Activated CD8-positive, alpha-beta memory T cell treated with anti-CD3 and anti-CD28 coated beads, Interleukin-2, amount 10 ng/mL, durations not matched to agents 7 days and 5 days (primary cell): ENCODE results near the gene PCGF3. TPM values are rescaled to one million over a fixed set of nuclear protein-coding genes. Genes with fewer than 3 reads are reported as not detected.
"Not testable (repeated sequence)": the region's sequence is repeated elsewhere in the genome, so short reads cannot be mapped to it uniquely, and the experiment has no call there.

Source experiments
- ATAC-seq: fragments of 150-1000 bp; cut with Tn5 transposase; one replicate; pipeline ENCODE4 v1.10.0; 2021; ENCODE audit warnings: moderate library complexity
- CTCF ChIA-PET: fragments of 350-600 bp; sonication (Branson Sonifier 250); formaldehyde crosslinking; loops from one replicate; lab custom pipeline; 2021; ENCODE audit warnings: antibody characterized with exemption; lab: Charles Lee
- DNase-seq: peaks from one replicate; pipeline ENCODE4 v3.0.0-alpha.2; 2020
- H3K27ac Mint-ChIP-seq: one replicate; pipeline ENCODE4 v1.8.0; 2021; ENCODE audit warnings: mild to moderate bottlenecking, mixed read lengths
- H3K27me3 Mint-ChIP-seq: one replicate; pipeline ENCODE4 v1.8.0; 2021; ENCODE audit warnings: mixed read lengths
- H3K36me3 Mint-ChIP-seq: one replicate; pipeline ENCODE4 v1.8.0; 2021; ENCODE audit warnings: mild to moderate bottlenecking, mixed read lengths
- H3K4me1 Mint-ChIP-seq: one replicate; pipeline ENCODE4 v1.8.0; 2021; ENCODE audit warnings: mixed read lengths
- H3K4me3 Mint-ChIP-seq: one replicate; pipeline ENCODE4 v1.8.0; 2021; ENCODE audit warnings: mild to moderate bottlenecking, moderate library complexity, mixed read lengths
- H3K9me3 Mint-ChIP-seq: one replicate; pipeline ENCODE4 v1.8.0; 2022; ENCODE audit warnings: low read depth, mixed read lengths
- total RNA-seq, 2 experiments: library from RNA; stranded (reverse); gene quantifications; one replicate each; pipeline ENCODE4 v1.2.3, GENCODE V29; 2021

The PCGF3 gene
- total RNA-seq, 2 experiments from 2014 or later: 38.9 to 49.0 TPM

DNA sequence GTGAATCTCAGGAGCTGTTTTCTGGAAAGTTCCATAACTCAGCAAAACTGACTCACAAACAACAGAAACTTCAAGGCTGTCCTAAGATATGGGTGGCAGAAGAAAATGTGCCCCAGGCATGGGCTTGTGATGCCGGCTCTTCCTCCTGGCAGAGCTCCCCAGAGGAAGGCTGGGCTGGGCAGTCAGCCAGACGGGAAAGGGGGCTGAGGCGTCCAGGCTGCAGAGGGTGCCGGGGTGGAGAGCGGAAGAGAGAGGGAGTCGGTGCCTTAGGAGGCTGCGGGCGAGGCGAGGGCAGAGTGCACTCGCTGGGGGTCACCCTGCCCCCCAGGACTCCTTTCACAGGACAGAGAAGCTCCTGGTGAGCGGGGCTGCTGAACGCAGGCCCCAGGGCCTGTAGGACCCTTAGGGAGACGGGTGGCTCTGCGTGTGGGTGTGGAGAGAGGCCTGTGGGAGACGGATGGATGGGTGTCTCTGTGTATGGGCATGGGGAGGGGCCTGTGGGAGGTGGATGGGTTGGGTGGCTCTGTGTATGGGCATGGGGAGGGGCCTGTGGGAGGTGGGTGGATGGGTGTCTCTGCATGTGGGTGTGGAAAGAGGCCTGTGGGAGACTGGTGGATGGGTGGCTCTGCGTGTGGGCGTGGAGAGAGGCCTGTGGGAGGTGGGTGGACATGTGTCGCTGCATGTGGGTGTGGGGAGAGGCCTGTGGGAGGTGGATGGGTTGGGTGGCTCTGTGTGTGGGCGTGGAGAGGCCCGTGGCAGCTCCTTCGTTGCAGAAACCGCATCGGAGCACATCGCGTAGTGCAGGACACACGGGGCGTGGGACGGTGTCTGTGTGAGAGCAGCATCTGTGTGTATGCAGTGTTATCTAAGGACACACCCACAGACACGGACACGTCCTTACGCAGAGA, 15.9 kb downstream of the PCGF3 start:
- no peak for DNase-seq
- Mint-ChIP-seq H3K4me1 (peaks cover 7% of the 10 kb centered on the region), H3K36me3 (peaks cover 41% of the 10 kb centered on the region), H3K9me3 (peaks cover 2% of the 10 kb centered on the region), H3K4me3 (no peak overlapping the region), H3K27ac (no peak overlapping the region), H3K27me3 (no peaks in the 10 kb centered on the region)
- CTCF ChIA-PET: no interaction called here
- no peak for ATAC-seq

DNA sequence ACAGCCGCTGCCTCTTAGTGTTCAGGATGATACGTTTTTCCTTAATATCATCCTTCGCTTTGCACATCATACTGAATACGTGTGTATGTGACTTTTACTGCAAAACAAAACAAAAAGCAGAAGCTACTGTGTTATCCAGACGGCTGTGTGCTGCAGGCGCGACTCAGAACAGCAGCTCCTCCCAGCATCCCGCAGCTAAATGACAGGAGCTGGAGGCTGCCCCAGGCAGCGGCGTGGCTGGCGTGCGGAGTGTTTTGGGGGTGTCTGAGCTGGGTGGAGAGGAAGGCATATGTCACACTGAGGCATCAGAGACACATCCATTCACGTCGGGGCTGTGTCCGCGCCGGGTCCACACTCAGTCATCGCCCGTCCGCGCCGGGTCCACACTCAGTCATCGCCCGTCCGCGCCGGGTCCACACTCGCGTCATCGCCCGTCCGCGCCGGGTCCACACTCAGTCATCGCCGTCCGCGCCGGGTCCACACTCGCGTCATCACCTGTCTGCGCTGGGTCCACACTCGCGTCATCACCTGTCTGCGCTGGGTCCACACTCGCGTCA, 16.6 kb downstream of the PCGF3 start:
- no peak overlapping the region for H3K4me3 Mint-ChIP-seq
- CTCF ChIA-PET: no interaction called here
- H3K36me3 Mint-ChIP-seq: peaks cover 41% of the 10 kb centered on the region
- peaks cover 4% of the 10 kb centered on the region for H3K4me1 Mint-ChIP-seq
- H3K27me3 Mint-ChIP-seq: no peaks in the 10 kb centered on the region
- DNase-seq (no peak), ATAC-seq (no peak)
- H3K9me3 Mint-ChIP-seq: peaks cover 2% of the 10 kb centered on the region
- no peak overlapping the region for H3K27ac Mint-ChIP-seq

DNA sequence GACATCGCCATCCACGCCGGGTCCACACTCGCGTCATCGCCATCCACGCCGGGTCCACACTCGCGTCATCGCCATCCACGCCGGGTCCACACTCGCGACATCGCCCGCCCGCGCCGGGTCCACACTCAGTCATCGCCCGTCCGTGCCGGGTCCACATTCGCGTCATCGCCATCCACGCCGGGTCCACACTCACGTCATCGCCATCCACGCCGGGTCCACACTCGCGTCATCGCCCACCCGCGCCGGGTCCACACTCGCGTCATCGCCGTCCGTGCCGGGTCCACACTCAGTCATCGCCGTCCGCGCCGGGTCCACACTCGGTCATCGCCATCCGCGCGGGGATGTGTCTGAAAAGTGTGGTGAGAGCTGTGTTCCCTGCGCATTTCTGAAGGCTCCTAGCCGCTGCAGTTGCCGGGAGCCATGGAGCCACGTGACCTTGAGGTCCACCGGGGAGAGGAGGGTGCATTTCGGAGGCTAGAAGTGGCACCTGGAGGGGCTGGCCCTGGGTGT, 17.3 kb downstream of the PCGF3 start:
- H3K27me3 Mint-ChIP-seq: no peaks in the 10 kb centered on the region
- DNase-seq (no peak), ATAC-seq (no peak)
- no peak overlapping the region for H3K27ac Mint-ChIP-seq
- CTCF ChIA-PET: no interaction called here
- peaks cover 2% of the 10 kb centered on the region for H3K4me1 Mint-ChIP-seq
- H3K36me3 Mint-ChIP-seq: peaks cover 41% of the 10 kb centered on the region
- peaks cover 2% of the 10 kb centered on the region for H3K9me3 Mint-ChIP-seq
- no peak overlapping the region for H3K4me3 Mint-ChIP-seq

DNA sequence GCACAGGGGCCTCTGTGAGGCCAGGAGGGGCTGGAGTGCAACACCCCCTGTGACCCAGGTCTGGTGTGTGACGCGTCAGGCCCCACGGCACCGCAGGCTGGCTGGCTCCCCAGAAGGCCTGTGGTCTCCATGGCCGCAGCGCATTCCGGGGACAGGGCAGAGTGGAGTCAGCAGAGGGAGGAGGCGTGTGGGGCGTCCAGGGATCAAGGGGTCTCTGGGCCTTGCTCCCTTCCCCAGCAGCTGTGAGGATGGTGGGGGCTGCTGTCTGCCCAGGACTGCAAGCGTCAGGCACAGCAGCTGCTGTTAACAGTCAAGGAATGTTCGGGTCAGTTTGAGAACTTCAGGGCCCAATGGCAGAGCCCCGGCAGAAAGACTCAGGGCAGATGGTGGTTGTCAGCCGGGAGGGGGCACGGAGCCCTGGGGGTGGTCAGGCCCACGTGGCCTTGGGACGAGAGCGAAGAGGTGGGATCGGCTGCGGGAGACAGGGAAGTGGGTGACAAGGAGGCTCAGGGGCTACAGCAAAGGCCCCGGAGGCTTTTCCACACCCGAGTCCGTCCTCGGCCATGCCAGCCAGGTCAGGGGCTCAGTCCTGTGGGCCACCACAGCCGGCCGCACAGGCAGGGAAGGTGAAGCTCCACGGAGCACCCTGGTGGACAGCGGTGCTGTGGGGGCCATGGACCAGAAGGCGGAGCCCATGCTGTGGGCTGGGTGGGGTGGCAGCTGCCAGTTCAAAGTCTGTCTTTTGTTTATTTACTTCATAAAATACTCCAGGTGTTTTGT, 18.3 kb downstream of the PCGF3 start:
- peaks cover 2% of the 10 kb centered on the region for H3K9me3 Mint-ChIP-seq
- H3K27me3 Mint-ChIP-seq: no peaks in the 10 kb centered on the region
- DNase-seq (no peak), ATAC-seq (no peak)
- H3K36me3 Mint-ChIP-seq: peaks cover 41% of the 10 kb centered on the region
- H3K4me1 Mint-ChIP-seq: peaks cover 2% of the 10 kb centered on the region
- H3K4me3 Mint-ChIP-seq: no peak overlapping the region
- CTCF ChIA-PET: no interaction called here
- no peak overlapping the region for H3K27ac Mint-ChIP-seq

DNA sequence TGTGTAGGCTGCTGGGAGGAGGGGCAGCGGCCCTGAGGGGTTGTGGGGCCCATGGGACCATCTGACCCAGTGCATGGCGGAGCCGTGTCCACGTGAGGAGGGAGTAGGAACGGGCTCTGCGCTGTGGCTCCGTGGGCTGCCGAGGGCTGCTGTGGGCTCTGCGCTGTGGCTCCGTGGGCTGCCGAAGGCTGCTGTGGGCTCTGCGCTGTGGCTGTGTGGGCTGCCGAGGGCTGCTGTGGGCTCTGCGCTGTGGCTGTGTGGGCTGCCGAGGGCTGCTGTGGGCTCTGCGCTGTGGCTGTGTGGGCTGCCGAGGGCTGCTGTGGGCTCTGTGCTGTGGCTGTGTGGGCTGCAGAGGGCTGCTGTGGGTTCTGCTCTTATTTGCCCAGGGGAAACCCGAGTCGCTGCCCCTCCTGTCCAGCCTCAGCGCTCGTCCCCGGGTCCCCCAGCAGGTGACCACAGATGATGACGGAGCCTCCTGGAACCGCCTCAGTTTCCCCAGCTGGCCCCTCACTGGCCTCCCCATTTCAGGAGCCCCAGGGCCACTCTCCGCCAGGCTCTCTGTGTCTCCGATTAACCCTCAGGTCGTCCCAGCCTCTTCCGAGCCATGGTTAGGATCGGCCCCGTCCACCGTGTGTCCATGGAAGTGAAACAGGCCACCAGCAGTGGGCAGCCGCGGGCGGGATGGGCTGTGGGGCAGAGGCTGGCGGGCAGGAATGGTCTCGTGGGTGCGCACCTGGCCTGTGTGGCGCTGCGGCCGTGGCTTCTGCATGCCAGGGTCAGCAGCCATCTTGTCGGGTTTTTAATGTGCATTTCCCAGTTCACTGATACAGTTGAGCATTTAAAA, 20.0 kb downstream of the PCGF3 start:
- CTCF ChIA-PET: no interaction called here
- no peaks in the 10 kb centered on the region for H3K9me3 Mint-ChIP-seq
- no peaks in the 10 kb centered on the region for H3K27me3 Mint-ChIP-seq
- H3K36me3 Mint-ChIP-seq: peaks cover 37% of the 10 kb centered on the region
- ATAC-seq (no peak), DNase-seq (no peak)
- no peak overlapping the region for H3K27ac Mint-ChIP-seq
- H3K4me3 Mint-ChIP-seq: no peak overlapping the region
- H3K4me1 Mint-ChIP-seq: peaks cover 2% of the 10 kb centered on the region

DNA sequence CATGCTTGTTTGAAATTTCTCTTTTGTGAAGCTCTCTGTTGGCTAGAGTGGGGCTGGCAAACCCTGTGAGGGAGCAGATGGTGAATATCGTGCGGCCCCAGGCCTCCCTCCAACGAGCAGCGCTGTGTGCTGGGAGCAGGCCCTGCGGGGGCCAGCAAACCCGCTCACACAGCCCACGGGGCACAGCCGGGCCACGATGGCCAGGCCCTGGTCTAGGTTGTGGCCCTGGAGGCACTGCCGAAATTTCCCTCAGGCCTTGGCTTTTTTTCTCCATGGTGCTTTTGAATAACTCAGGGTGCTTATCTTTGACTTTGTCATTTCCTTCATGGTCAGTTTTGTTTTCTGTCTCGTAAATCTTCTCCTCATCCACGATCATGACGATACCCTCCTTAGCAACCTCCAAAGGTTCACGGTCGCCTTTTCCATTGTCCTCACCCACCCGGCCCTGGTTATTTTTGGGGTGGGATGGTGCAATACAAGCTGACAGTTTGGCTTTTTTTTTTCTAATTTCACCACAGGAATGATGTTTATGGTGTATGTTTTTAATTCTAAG, 20.7 kb downstream of the PCGF3 start:
- Mint-ChIP-seq H3K27ac (no peak overlapping the region), H3K27me3 (no peaks in the 10 kb centered on the region), H3K4me1 (peaks cover 2% of the 10 kb centered on the region), H3K9me3 (no peaks in the 10 kb centered on the region), H3K36me3 (peaks cover 36% of the 10 kb centered on the region), H3K4me3 (no peak overlapping the region)
- no peak for ATAC-seq
- CTCF ChIA-PET: no interaction called here
- no peak for DNase-seq

DNA sequence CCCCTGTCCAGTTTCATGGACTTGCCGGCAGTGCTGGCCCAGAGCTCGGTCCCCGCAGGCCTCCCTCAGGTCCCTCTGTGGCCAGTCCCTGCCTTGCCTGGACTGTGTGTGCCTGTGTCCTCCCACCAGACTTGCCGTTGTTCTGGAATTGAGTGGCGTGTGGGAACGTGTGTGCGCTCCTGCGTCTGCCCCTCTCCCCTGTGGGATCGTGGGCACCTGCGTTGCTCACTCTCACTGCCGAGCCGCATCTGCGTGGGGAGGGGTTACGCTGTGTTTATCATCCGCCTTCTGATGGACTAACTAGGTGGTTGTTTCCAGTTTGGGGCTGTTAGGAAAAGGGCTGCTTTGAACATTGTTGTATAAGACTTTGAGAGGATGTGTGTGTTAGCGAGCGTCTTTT, 21.2 kb downstream of the PCGF3 start:
- ATAC-seq: no peak
- no peak for DNase-seq
- Mint-ChIP-seq H3K27me3 (no peaks in the 10 kb centered on the region), H3K9me3 (no peaks in the 10 kb centered on the region), H3K4me1 (peaks cover 2% of the 10 kb centered on the region), H3K27ac (no peak overlapping the region), H3K36me3 (peaks cover 31% of the 10 kb centered on the region), H3K4me3 (no peak overlapping the region)
- CTCF ChIA-PET: no interaction called here

DNA sequence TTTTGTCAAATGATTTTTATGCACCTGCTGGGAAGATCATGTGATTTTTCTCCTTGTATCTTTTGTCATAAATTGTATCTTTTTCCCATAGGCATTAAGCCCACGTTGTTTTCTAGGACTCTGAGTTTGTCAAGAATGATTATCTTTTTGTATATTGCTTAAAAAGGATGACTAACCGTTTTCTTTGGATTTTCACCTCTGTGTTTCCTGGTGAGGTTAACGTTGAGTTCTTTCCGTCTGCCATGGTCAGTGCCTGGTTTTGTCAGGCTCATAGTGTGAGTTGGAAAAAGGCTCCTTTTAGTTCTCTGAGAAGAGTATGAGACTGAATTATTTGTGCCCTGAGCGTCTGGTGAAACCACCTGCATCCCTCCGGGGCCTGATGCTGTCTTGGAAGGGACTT, 21.9 kb downstream of the PCGF3 start:
- no peaks in the 10 kb centered on the region for H3K9me3 Mint-ChIP-seq
- no peak overlapping the region for H3K4me3 Mint-ChIP-seq
- no peak for ATAC-seq
- H3K27ac Mint-ChIP-seq: no peak overlapping the region
- peaks cover 24% of the 10 kb centered on the region for H3K36me3 Mint-ChIP-seq
- no peak for DNase-seq
- peaks cover 2% of the 10 kb centered on the region for H3K4me1 Mint-ChIP-seq
- CTCF ChIA-PET: no interaction called here
- no peaks in the 10 kb centered on the region for H3K27me3 Mint-ChIP-seq

DNA sequence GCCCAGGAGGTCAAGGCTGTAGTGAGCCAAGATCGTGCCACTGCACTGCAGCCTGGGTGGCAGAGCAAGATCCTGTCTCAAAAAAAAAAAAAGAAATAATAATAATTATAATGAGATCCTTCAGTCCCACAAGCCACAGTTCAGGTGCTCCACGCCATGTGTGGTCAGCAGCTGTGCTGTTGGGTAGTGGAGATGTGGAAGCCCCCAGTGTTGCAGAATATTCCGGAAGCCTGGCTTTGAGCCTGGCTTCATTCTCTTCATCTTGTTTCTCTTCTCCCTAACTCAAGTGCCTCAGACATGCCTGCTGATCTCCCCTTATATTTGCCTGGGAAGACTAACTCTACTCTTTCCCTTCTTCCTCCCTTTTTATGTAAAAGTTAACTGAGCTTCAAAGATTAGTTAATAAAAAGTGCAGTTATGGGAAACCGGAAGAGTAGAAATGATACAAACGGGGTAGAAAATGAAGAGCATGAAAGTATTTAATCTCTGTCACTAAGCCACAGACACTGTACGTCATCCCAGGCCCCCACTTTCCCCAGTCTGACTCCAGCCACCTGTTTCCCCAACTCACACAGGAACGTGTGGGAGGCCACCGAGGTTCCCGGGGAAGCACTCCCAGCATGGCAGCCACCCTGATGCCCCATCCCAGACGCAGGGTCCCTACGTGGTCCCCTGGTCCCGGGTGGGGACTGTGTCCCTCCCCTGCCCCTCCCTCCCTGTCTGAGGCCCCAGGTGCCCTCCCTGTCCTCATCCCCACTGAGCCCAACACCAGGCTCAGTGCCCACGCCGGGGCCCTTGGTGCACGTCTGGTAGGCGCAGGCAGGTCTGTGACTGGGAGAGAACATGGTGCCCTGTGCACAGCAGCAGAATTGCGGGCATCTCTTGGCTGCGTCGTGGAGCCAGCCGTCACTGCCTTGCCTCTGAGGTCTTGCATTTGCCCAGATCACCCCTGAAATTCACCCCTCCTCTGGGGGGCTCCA, 24.0 kb downstream of the PCGF3 start:
- ATAC-seq: no peak
- H3K36me3 Mint-ChIP-seq: peaks cover 21% of the 10 kb centered on the region
- no peaks in the 10 kb centered on the region for H3K9me3 Mint-ChIP-seq
- no peak overlapping the region for H3K4me3 Mint-ChIP-seq
- no peak for DNase-seq
- no peaks in the 10 kb centered on the region for H3K27me3 Mint-ChIP-seq
- CTCF ChIA-PET: no interaction called here
- no peak overlapping the region for H3K27ac Mint-ChIP-seq
- H3K4me1 Mint-ChIP-seq: peaks cover 2% of the 10 kb centered on the region

DNA sequence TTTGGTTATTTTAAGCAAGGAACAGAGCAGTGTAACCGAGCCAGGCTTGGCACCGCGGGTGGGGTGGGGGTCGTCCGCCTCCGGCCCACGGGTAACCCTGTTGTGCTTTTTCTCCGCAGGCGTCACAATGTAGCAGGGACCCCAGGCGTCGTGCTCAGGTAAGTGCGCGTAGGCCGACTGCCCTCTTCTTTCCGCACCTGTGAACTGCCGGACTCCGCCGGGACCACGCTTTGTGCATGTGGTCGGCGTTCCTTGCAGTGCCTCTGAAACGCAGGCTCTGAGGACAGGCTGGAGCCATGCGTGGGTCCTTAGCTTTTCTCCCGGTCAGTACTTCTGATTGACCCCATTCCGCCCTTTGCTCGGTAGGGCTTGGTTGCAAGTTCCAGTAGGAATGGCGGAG, 24.9 kb downstream of the PCGF3 start:
- peaks cover 23% of the 10 kb centered on the region for H3K36me3 Mint-ChIP-seq
- CTCF ChIA-PET: no interaction called here
- DNase-seq (no peak), ATAC-seq (no peak)
- no peak overlapping the region for H3K27ac Mint-ChIP-seq
- H3K27me3 Mint-ChIP-seq: no peaks in the 10 kb centered on the region
- H3K4me1 Mint-ChIP-seq: no peaks in the 10 kb centered on the region
- H3K4me3 Mint-ChIP-seq: no peak overlapping the region
- no peaks in the 10 kb centered on the region for H3K9me3 Mint-ChIP-seq

DNA sequence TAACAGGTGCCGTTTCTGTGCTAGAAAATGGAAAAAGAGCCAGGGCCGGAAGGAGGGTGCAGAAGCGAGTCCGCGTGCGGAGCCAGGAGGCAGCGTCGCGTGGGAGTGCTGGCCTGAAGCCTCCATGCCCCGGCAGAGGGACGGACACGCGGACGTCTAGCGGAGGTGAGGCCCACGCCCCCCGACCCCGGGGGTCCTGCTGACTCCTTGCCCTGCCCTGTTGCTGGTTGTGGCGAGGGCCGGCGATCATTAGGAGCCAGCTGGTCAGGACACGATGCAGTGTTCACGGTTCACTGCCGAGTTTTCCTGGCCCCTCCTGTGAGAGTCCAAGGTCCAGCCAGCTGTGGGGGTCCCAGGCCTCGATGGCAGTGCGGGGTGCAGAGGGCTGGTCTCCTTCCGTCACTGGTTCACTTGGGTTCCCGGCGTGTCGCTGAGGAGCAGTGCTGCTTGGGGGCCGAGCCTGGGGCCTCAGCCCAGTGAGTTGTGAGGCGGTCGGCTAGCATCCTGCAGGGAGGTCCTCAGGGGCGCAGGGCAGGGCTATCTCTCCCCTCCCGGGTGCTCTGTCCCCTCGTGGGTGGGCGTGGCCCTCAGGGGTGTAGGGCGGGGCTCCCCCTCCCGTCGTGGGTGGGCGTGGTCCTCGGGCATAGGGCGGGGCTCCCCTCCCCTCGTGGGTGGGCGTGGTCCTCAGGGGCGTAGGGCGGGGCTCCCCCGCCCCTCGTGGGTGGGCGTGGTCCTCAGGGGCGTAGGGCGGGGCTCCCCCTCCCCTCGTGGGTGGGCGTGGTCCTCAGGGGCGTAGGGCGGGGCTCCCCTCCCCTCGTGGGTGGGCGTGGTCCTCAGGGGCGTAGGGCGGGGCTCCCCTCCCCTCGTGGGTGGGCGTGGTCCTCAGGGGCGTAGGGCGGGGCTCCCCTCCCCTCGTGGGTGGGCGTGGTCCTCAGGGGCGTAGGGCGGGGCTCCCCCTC, 25.6 kb downstream of the PCGF3 start:
- CTCF ChIA-PET, DNase-seq, ATAC-seq, H3K9me3 Mint-ChIP-seq, H3K27me3 Mint-ChIP-seq, H3K4me1 Mint-ChIP-seq, H3K27ac Mint-ChIP-seq, H3K4me3 Mint-ChIP-seq: not testable (repeated sequence)
- peaks cover 23% of the 10 kb centered on the region for H3K36me3 Mint-ChIP-seq
